ENCODE measurements around the gene ESPN.

The ESPN gene

GRCh38 chr1:6500544-6501278 is 76.1 kb downstream of the ESPN start:
- no peak for DNase-seq

- no peak for DNase-seq
These were observed 76.8 kb downstream of the ESPN start for GRCh38 chr1:6501279-6501813.

- DNase-seq = no peak
These were observed 77.7 kb downstream of the ESPN start for GRCh38 chr1:6502000-6502891.

- no peak for DNase-seq
These were observed 79.5 kb downstream of the ESPN start for GRCh38 chr1:6503884-6504602.

GRCh38 chr1:6504887-6505286 is 80.3 kb downstream of the ESPN start:
- DNase-seq = no peak

GRCh38 chr1:6505367-6506209 is 81.0 kb downstream of the ESPN start:
- no peak for DNase-seq

GRCh38 chr1:6506210-6507036 is 81.8 kb downstream of the ESPN start:
- no peak for DNase-seq

- no peak for DNase-seq
These were observed 82.5 kb downstream of the ESPN start for GRCh38 chr1:6507037-6507428.

- no peak for DNase-seq
These were observed 82.9 kb downstream of the ESPN start for GRCh38 chr1:6507461-6507911.

GRCh38 chr1:6508154-6508815 is 83.7 kb downstream of the ESPN start:
- DNase-seq = no peak

- DNase-seq = no peak
These were observed 84.2 kb downstream of the ESPN start for GRCh38 chr1:6508816-6509189.

- DNase-seq = no peak
These were observed 84.8 kb downstream of the ESPN start for GRCh38 chr1:6509220-6509918.

- no peak for DNase-seq
These were observed 85.3 kb downstream of the ESPN start for GRCh38 chr1:6509919-6510291.

- DNase-seq = no peak
These were observed 85.9 kb downstream of the ESPN start for GRCh38 chr1:6510493-6510892.

Data from NK-92 treated with Interleukin-12 subunit alpha and Interleukin-12 subunit beta, amount 100 ng/mL, for 24 hours (cell line).